Frontal cortex (tissue), 4 donors: Measurements from ENCODE around the gene TOGARAM2. TPM values are rescaled to one million over a fixed set of nuclear protein-coding genes. Genes with fewer than 3 reads are reported as not detected.
"Not testable (repeated sequence)": the region's sequence is repeated elsewhere in the genome, so short reads cannot be mapped to it uniquely, and the experiment has no call there.

Experiments used
- DNase-seq, 2 donors: peaks; one replicate each; pipeline ENCODE4 v3.0.0; 2012; ENCODE audit warnings: low spot score in 2 of 2
- FAIRE-seq: peaks from 2 replicates; lab custom pipeline; 2012; peaks lifted over from hg19 to GRCh38; lab: Jason Lieb, UNC
- total RNA-seq: library from RNA; depleted of rRNA; stranded (reverse); fragments of >200 nt; gene quantifications from one replicate; pipeline ENCODE4 v1.2.3, GENCODE V29; 2014
- donor health status: control.
- donor health status: control.
- donor health status: control.

Gene TOGARAM2
- total RNA-seq, 1 donor from 2014 or later = under 0.01 TPM

GRCh38 chr2:28975671-28976070 lies 5.4 kb upstream of the TOGARAM2 start:
- DNase-seq (no peak), FAIRE-seq (no peak)

DNA sequence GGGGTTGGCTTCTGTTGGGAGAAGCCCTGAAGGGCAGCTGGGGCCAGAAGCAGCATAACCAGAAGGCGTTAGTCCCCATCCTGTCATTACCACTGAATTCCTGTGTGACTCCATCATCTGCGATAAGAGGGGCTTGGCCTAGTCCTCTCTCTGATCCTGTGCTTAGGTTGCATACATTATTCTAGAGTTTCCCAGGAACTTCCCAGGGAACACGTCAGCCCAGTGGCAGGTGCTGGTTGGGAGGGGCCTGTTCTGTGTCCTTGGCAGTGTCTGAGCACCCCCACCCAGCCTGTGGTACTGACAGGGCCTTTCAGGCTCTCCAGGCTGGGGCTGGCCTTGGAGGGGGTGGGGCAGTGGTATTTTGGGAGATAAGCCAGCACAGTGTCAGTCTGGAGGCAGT lies 4.5 kb upstream of the TOGARAM2 start:
- DNase-seq = no peak
- no peak for FAIRE-seq

DNA sequence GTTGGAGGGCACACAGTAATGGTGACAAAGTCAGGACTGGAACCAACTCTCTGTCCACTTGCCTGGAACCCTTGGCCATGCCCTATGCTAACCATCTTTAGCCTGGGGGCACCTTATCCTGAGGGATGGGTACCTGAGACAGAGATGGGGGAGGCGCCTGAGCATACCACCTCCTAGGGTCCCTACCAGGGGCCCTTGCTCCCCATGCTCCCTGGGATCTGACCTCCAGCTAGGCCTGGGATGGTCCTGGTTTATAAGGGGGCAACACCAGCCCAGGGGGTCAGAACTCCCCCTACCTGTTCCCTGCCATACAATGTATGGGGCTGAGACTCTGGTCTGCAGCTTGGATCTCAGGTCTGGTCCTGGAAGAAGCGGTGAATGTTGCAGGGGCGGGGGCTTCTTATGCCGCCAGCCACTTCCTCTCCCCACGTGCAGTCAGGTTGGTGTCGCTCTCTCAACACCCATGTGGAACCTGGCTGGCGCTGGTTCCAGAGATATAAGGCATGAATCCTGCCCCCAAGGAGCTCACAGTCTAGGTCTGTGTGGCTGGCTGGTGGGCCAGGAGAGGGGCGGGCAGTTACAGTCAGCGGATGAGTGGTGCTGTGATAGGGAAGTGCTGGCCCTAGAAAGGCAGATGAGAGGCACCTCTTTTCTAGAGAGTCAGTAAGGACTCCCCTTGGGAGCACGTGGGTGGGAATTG lies 3.8 kb upstream of the TOGARAM2 start:
- no peak for FAIRE-seq
- DNase-seq = no peak

DNA sequence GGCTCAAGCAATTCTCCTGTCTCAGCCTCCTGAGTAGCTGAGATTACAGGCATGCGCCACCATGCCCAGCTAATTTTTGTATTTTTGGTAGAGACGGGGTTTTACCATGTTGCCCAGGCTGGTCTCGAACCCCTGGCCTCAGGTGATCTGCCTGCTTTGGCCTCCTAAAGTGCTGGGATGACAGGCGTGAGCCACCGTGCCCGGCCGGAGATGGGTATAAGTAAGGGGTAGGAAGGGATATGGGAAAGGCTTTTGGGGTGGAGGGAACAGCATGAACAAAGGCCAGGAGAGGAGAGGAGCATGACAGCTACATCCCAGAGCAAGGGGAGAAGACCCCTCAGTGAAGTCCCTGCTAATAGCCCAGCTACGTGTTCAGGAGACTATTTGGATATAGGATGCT lies 3.1 kb upstream of the TOGARAM2 start:
- FAIRE-seq, DNase-seq: not testable (repeated sequence)

GRCh38 chr2:28978606-28979005 lies 2.5 kb upstream of the TOGARAM2 start:
- FAIRE-seq (no peak), DNase-seq (no peak)

GRCh38 chr2:28979041-28979440 lies 2.1 kb upstream of the TOGARAM2 start:
- FAIRE-seq (no peak), DNase-seq (no peak)

DNA sequence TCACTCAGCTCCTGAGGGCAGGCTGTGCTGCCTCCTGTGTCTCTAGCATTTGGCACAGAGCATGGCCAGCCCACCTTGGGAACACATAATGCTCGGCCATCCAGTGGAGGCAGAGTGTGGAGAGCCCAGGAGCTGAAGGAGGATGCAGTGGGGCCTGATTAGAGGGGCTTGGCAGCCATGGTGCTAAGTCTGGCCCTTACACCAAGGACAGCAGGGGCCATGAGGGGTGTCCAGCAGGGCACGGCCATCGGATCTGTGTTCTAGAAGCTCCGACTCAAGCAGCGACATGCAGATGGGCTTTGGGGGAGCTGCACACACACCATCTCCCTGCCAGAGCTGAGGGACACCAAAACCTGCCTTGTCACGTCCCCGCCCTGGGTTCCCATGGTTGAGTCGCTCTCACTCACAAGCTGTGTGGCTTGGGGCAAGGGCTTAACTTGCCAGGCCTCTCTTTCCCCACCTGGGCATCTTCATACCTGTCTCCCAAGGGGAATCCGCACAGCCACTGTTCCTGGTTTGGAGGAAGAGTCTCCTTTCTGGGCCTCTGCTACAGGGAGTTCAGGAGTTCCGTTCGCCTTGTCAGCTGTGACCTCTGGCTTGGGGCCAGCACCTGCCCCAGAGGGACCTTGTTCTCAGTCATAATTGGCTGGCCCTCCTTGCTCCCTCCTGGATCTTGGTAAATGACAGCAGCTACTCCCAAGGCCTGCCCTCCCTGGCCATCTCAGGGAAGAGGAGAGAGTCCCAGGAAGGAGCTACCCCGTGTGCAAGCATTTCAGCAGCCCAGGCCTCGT lies 1.3 kb upstream of the TOGARAM2 start:
- no peak for FAIRE-seq
- DNase-seq = no peak

- FAIRE-seq (no peak), DNase-seq (no peak)
These were observed 606 bp upstream of the TOGARAM2 start for GRCh38 chr2:28980368-28981015.

DNA sequence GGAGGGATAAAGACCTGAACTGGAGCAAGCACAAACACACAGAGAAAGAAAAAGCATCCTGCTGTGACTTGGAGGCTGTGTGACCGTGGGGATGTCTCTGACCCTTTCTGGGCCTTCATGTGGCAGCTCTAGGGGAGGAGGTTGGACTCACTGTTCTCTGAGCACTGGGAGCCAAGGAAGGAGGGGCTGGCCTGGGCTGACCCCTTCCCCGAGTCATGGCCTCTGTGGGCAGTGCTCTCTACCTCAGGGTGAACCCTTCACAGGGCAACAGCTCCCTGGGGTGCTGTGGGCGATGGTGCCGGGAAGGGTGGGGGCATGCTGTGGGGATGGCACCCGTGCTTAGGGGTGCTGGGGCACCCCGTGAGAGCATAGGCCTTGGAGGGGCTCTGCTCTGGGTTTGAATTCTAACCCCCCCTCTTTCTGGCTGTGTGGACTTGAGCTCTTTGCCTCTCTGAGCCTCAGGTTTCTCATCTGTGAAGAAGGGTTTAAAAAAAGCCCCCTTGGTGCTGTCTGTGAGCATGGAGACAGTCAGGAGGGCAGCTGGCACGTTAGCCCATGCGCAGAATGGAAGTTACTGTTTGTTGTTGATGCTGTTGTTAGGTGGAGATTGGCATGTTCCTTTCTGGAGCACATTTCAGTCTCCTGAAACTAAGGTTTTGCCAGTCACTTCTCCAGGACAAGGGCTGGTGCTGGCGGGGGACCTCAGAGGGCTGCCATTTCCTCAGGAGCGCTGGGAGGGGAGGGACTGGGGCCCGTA lies 700 bp downstream of the TOGARAM2 start:
- FAIRE-seq (no peak), DNase-seq (no peak)

DNA sequence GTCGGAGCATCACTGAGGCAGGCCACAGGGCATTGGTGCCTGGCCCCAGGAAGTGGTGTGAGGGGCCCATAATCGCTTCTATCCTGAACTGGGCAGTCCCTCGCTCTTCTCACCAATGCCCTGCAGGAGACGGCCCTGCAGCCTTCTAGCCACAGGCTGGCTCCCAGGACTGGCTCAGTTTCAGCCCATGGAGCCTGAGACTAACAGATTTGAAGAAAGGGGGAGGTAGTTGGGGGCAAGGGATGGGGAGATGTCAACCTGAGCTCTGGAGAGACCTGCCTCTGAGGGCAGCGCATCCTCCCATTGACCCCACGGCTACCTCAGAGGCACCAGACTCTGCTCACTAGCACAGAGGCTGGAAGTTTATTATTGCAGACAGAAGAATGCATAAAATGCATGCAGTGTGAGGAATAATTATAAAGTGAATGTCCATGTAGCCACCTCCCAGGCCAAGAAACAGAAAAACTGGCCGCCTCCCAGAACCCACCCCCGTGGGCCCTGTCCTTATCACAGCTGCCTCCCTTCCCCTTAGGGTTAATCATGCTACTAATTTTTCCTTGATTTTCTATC lies 1.4 kb downstream of the TOGARAM2 start:
- DNase-seq = no peak
- FAIRE-seq = no peak

GRCh38 chr2:28986429-28986828 lies 5.3 kb downstream of the TOGARAM2 start:
- DNase-seq (no peak), FAIRE-seq (no peak)

DNA sequence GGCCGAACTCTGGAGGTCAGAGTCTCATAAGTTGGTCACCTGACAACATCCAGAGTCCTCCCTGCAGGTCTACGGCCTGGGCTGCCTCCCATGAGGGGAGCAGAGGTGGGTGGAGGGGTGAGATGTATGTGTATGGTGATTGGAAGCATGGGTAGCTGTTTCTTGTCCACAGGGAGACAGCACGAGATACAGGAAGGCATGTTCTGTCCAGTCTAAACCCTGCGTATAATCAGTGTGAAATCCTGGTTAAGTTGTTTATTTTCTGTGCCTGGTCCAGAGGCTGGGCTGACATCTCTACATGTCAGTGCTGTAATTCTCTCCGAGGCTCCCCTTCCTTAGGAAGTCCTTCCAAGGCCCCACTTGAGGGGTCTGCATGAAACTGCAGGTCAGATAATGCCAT lies 8.9 kb downstream of the TOGARAM2 start:
- DNase-seq (no peak), FAIRE-seq (no peak)

DNA sequence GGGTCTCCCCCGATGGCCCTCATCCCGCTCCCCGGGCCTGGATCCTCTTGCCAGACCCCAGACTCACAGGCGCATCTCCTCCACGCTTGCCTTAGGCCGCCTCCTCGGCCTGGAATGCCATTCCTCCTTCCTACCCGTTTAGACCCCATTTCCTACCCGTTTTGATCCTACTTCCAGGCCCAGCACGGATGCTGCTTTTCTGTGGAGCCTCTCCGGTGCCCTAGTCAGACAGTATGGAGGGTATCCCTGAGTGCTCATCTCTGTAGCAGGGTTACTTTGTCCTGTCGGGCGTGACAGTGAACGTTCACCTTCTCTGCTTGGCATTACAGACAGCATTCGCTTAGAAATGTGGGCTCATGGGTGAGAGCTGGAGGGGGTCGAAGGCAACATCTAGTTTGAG lies 9.3 kb downstream of the TOGARAM2 start:
- FAIRE-seq = no peak

DNA sequence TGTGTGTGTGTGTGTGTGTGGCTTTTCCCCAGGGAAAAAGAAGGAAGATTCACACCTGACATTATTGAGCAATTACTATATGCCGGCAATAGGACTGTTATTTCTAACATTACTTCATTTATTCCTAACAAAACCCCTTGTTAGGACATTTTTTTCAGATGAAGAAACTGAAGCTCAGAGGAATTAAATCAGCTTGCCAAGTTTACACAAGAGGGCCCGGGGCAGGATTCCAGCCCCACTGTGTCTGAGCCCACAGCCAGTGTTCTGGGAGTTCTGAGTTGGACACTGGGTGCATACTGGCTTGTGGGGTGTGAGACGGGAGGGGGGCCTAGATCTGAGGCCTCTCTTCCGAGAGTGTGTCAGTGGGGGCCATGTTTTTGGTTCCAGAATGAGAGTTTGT lies 9.9 kb downstream of the TOGARAM2 start:
- no peak for FAIRE-seq
- no peak for DNase-seq

More for the DNA sequence above, 9.3 kb downstream of the TOGARAM2 start:
- no peak for DNase-seq

- FAIRE-seq (no peak), DNase-seq (no peak)
These were observed 10.4 kb downstream of the TOGARAM2 start for GRCh38 chr2:28991460-28991859.

DNA sequence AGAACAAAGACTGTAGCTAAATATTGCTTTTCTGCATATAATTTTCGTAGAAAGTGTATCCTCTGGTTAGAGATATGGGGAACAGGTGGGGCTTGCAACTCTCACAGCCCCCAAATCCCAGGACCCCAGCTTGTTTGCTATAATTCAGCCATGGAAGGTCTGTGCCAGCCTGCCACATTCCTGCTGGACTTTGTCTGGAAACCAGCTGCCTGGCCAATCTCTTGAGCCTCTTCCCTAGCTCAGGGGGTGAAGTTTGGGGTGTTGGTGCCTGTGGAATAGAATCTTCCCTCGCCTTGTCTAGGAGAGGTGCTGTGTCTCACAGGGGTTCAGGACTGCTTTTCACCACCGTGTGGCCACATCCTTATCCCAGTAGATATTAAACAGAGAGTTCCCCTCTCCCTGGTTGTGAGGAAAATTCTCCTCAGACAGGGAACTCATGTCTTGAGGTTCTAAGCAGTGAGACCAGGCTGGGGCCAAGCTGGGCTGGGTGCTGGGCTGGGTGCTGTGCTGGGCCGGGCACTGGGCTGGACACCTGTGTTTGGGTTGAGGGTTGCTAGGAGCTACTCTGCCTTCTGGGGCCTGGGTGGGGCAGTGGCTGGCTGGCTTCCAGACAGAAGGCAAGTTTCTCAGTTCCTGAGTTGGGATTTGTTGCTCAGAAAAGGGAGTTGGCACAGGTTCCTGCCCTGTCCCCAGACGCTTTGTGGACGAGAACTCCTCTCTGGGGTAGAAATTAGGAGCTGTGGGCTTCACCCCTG lies 12.3 kb downstream of the TOGARAM2 start:
- no peak for DNase-seq
- no peak for FAIRE-seq

DNA sequence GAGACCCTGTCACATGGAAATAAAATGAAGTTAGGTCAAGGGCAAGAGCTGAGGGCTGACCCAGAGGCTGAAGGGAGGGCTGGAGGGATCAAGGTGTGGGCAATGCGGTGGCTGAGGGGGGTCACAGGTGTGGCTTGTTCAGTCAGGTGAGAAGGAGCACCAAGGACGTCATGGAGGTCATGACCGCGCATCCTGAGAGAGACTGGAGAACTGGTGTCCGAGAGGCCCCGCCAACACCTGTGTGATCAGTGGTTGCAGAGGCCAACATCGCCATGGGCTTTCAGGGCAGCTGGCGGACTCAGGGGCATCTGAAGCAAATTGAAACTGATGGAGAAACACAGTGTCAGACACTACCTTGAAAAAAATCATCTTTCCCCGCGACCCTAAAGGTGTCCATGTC lies 13.0 kb downstream of the TOGARAM2 start:
- FAIRE-seq = no peak

DNA sequence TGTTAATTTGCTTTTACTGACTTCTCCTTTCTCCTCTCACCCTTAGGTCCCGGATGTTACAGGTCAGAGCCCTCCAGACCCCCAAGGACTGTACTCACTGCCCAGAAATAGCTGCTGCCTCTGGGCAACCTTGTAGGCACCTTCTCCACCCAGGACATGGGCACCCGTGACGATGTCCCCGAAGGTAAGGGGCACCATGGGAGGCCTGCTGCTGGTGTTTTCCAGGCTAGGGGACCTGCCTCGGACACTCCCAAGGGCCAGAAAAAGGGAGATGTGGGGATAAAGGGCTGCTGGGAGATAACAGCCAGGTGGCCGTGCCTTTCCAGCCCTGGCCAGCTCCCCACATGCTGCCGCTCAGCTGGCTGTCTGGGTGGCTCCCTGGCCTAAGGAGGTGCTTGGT lies 13.6 kb downstream of the TOGARAM2 start:
- FAIRE-seq = no peak
- no peak for DNase-seq

More for the DNA sequence above, 13.0 kb downstream of the TOGARAM2 start:
- no peak for DNase-seq
